HEK293T (cell line): ENCODE results near the gene SLC9A9.

Experiments used
- CTCF ChIA-PET: fragments of 350-600 bp; formaldehyde crosslinking; extraction: SDS; loops from one replicate; lab custom pipeline; 2021; ENCODE audit warnings: antibody characterized with exemption, inconsistent platforms; lab: Yijun Ruan, JAX
- POLR2A ChIA-PET: fragments of 350-600 bp; formaldehyde crosslinking; extraction: SDS; loops from one replicate; lab custom pipeline; 2020; ENCODE audit warnings: antibody characterized with exemption, inconsistent platforms; lab: Yijun Ruan, JAX
- DNase-seq: peaks from one replicate; pipeline ENCODE4 v3.0.0; 2012; ENCODE audit warnings: mixed read lengths; ENCODE audit errors: extremely low spot score
- ARNT ChIP-seq: fragments of 450-650 bp; IDR thresholded peaks from 2 replicates; pipeline ENCODE4 v1.6.1; 2017; ENCODE audit warnings: mild to moderate bottlenecking
- BHLHE40 ChIP-seq: fragments of 450-650 bp; IDR thresholded peaks from 2 replicates; pipeline ENCODE4 v1.6.1; 2016; ENCODE audit warnings: mild to moderate bottlenecking, moderate library complexity, borderline replicate concordance
- CTBP1 ChIP-seq: fragments of 450-650 bp; IDR thresholded peaks from 2 replicates; pipeline ENCODE4 v1.6.1; 2016; ENCODE audit warnings: borderline replicate concordance
- ELF4 ChIP-seq: fragments of 450-650 bp; IDR thresholded peaks from 2 replicates; pipeline ENCODE4 v1.6.1; 2017; ENCODE audit warnings: antibody characterized with exemption
- FOXA1 ChIP-seq: fragments of 450-650 bp; IDR thresholded peaks from 2 replicates; pipeline ENCODE4 v1.6.1; 2016; ENCODE audit warnings: mild to moderate bottlenecking
- FOXK2 ChIP-seq: fragments of 450-650 bp; IDR thresholded peaks from 2 replicates; pipeline ENCODE4 v1.6.1; 2016; ENCODE audit warnings: mild to moderate bottlenecking
- FOXM1 ChIP-seq: fragments of 450-650 bp; IDR thresholded peaks from 2 replicates; pipeline ENCODE4 v1.6.1; 2017; ENCODE audit warnings: mild to moderate bottlenecking, borderline replicate concordance
- HDGF ChIP-seq: fragments of 450-650 bp; IDR thresholded peaks from 2 replicates; pipeline ENCODE4 v1.6.1; 2017; ENCODE audit warnings: antibody characterized with exemption, borderline replicate concordance
- L3MBTL2 ChIP-seq: fragments of 450-650 bp; conservative IDR thresholded peaks from 2 replicates; pipeline ENCODE4 v1.6.1; 2016; ENCODE audit warnings: mild to moderate bottlenecking
- LEF1 ChIP-seq: fragments of 450-650 bp; IDR thresholded peaks from 2 replicates; pipeline ENCODE4 v1.6.1; 2017; ENCODE audit warnings: mild to moderate bottlenecking, borderline replicate concordance
- NFRKB ChIP-seq: fragments of 450-650 bp; IDR thresholded peaks from 2 replicates; pipeline ENCODE4 v1.6.1; 2016; ENCODE audit warnings: mild to moderate bottlenecking, moderate library complexity
- PKNOX1 ChIP-seq: fragments of 450-650 bp; IDR thresholded peaks from 2 replicates; pipeline ENCODE4 v1.6.1; 2016
- SP1 ChIP-seq: fragments of 450-650 bp; IDR thresholded peaks from 2 replicates; pipeline ENCODE4 v1.6.1; 2017
- SUZ12 ChIP-seq: fragments of 450-650 bp; IDR thresholded peaks from 2 replicates; pipeline ENCODE4 v1.6.1; 2016; ENCODE audit warnings: mild to moderate bottlenecking
- TARDBP ChIP-seq: fragments of 450-650 bp; IDR thresholded peaks from 2 replicates; pipeline ENCODE4 v1.6.1; 2016
- ZNF384 ChIP-seq: fragments of 450-650 bp; IDR thresholded peaks from 2 replicates; pipeline ENCODE4 v1.6.1; 2016

SLC9A9 gene

GRCh38 chr3:143266511-143266910 lies 581.8 kb downstream of the SLC9A9 start:
- POLR2A ChIA-PET = no interaction called here
- no peak for TF ChIP-seq PKNOX1
- TF ChIP-seq CTBP1 = no peak
- TF ChIP-seq FOXM1 = no peak
- TF ChIP-seq SUZ12 = no peak
- no peak for TF ChIP-seq BHLHE40
- no peak for TF ChIP-seq TARDBP
- TF ChIP-seq ARNT = no peak
- TF ChIP-seq FOXA1 = no peak
- TF ChIP-seq ELF4 = no peak
- TF ChIP-seq HDGF = no peak
- no peak for DNase-seq
- CTCF ChIA-PET = no interaction called here

DNA sequence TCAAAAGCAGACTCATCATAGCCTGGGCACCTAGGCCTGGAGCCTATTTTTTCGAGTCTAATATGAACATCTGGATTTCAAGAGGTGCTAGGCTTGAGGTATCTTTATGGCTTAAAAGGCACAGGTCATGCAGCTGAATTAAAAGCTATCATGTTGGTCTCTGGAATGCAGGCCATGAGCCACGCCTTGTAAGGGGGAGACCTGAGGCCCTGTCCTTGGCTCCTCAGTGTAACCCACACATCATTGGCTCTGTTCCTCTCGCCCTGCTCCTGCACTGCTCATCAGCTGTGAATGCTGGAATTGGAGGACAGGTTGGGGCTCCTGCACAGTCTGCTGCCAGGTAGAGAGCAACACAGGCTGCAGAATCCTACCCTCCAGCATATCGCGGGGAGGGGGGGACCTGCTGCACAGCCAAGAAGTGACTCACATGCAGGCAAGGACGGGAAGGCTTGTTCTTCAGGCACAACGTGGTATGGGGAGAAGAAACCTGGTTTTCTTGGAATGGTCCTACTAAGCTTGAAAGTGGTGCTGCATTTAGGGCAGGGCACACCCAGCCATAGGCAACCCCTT lies 582.7 kb downstream of the SLC9A9 start:
- CTCF ChIA-PET = no interaction called here
- DNase-seq = no peak
- POLR2A ChIA-PET = no interaction called here
- TF ChIP-seq HDGF (no peak), FOXA1 (no peak), LEF1 (no peak), L3MBTL2 (no peak), SP1 (no peak), NFRKB (no peak), BHLHE40 (no peak)

DNA sequence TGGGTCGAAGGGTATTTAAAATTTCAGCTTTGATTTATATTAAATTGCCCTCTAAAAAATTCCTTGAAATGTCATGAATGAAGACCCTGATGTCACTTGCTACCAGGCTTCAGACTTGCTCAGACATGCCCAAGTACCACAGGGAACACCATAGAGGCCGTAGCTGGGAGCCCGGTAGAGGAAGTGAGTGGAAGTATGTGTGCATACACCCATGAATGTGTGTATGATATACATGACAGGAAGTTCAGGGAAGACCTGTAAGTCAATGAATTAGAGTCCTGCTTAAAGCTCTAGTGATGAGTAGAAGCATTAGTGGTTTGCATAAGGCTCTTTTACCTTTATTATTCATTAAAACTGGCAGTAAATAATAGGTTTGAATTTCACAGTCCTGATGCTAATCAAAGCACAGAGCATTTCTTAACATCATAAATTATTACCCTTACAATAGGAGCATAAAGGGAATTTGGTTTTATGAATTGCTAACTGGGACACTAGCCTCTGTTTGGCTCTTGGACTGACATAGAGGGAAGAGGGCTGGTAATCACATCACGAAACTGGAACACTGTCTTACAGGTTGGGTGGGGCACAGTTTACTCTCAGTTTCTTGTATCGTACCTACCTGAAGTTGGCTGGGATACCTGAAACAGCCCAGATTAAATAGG lies 584.3 kb downstream of the SLC9A9 start:
- DNase-seq = no peak
- CTCF ChIA-PET = interaction anchor here (0.6 kb wide), 1 partner anchor 623 kb away, joined by 3 read pairs; no protein-coding TSS in a partner anchor
- no peak for TF ChIP-seq FOXK2
- TF ChIP-seq ZNF384 = no peak
- POLR2A ChIA-PET = no interaction called here

GRCh38 chr3:143261848-143262247 lies 586.4 kb downstream of the SLC9A9 start:
- TF ChIP-seq FOXM1 = no peak
- TF ChIP-seq ARNT = no peak
- no peak for TF ChIP-seq SUZ12
- no peak for TF ChIP-seq NFRKB
- TF ChIP-seq TARDBP = no peak
- no peak for TF ChIP-seq FOXK2
- no peak for TF ChIP-seq CTBP1
- no peak for TF ChIP-seq ELF4
- TF ChIP-seq BHLHE40 = no peak
- TF ChIP-seq L3MBTL2 = no peak
- no peak for TF ChIP-seq LEF1
- TF ChIP-seq SP1 = no peak
- DNase-seq = no peak
- ChIA-PET CTCF (no interaction called here), POLR2A (no interaction called here)

- TF ChIP-seq SP1 (no peak), HDGF (no peak), FOXM1 (no peak)
- ChIA-PET POLR2A (no interaction called here), CTCF (no interaction called here)
- no peak for DNase-seq
These were observed 589.6 kb downstream of the SLC9A9 start for GRCh38 chr3:143258692-143259091.

DNA sequence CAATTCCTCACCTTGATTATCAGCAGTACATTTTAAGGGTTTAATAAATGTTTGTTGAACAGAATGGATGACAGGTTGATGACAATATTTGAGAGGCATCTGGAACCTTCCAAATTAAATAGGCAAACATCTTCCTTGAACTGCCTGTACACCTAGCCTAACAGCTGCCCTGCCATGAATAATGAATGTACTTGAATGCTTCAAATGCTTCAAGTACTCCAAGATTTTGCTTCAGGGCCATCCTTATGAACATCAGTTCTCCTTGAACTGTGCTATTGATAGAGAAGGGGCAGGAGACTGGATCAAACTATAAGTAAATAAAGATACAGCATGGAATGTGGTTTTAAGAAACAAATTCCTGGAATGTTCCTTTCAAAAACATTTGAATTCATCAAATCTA lies 591.9 kb downstream of the SLC9A9 start:
- CTCF ChIA-PET = no interaction called here
- no peak for DNase-seq
- POLR2A ChIA-PET = no interaction called here
- no peak for TF ChIP-seq ELF4
- no peak for TF ChIP-seq HDGF
- TF ChIP-seq NFRKB = no peak
- TF ChIP-seq SP1 = no peak
- no peak for TF ChIP-seq SUZ12
- no peak for TF ChIP-seq ARNT
- TF ChIP-seq BHLHE40 = no peak
- TF ChIP-seq L3MBTL2 = no peak
- TF ChIP-seq FOXM1 = no peak
- no peak for TF ChIP-seq FOXK2
- TF ChIP-seq PKNOX1 = no peak
- no peak for TF ChIP-seq CTBP1
- no peak for TF ChIP-seq FOXA1
- TF ChIP-seq TARDBP = no peak
- no peak for TF ChIP-seq ZNF384
- TF ChIP-seq LEF1 = no peak

DNA sequence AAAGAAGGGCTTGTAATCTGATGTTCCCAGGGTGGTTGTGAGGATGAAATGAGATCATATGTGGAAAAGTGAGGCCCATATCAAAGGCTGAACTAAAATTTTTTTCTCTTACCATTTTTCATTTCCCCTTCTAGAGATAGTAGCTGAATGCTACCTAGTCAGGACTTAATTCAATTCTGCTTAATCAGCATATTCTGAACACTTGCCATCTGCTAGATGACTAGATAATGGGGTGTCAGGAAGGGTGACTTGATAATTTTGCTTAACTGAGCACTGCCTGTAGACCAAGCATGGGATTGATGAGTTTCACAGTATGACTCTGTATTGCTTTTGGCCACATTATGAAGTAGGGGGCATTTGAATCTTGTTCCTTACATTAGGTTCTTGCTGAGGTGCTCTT lies 592.5 kb downstream of the SLC9A9 start:
- no peak for DNase-seq
- ChIA-PET POLR2A (no interaction called here), CTCF (no interaction called here)
- TF ChIP-seq CTBP1 = no peak
- no peak for TF ChIP-seq FOXK2
- TF ChIP-seq SUZ12 = no peak
- TF ChIP-seq TARDBP = no peak
- TF ChIP-seq BHLHE40 = no peak
- no peak for TF ChIP-seq PKNOX1
- TF ChIP-seq LEF1 = no peak
- no peak for TF ChIP-seq NFRKB
- no peak for TF ChIP-seq ARNT
- TF ChIP-seq SP1 = no peak
- no peak for TF ChIP-seq L3MBTL2
- TF ChIP-seq HDGF = no peak
- no peak for TF ChIP-seq FOXA1
- no peak for TF ChIP-seq ELF4
- TF ChIP-seq FOXM1 = no peak
- TF ChIP-seq ZNF384 = no peak
